SK-N-SH (cell line): ENCODE data around the gene SEPTIN12. TPM values are rescaled to one million over a fixed set of nuclear protein-coding genes. Genes with fewer than 3 reads are reported as not detected.

Experiments
- CTCF ChIA-PET: fragments of 300-600, 350-600 bp; formaldehyde crosslinking; extraction: SDS; loops from one replicate; lab custom pipeline; 2021; lab: Yijun Ruan, JAX
- POLR2A ChIA-PET: fragments of 350-600 bp; sonication (Branson Sonifier 250); formaldehyde crosslinking; extraction: SDS; loops from one replicate; lab custom pipeline; 2020; ENCODE audit warnings: antibody characterized with exemption, inconsistent platforms; lab: Yijun Ruan, JAX
- DNase-seq: peaks from one replicate; pipeline ENCODE4 v3.0.0; 2012
- H2AFZ ChIP-seq: fragments of 200-600 bp; sonication (generic); 2 replicates; pipeline ENCODE4 v1.8.1; 2016; ENCODE audit warnings: antibody characterized with exemption, mild to moderate bottlenecking, low read depth
- H3F3A ChIP-seq: fragments of 200-600 bp; sonication (generic); replicated peaks from 2 replicates; pipeline ENCODE3; 2016; ENCODE audit warnings: antibody characterized with exemption, mild to moderate bottlenecking; ENCODE audit not compliant: insufficient read depth
- H3K27ac ChIP-seq, 2 experiments: fragments of 200-500 bp in 1 of 2; fragments of 200-600 bp in 1 of 2; sonication (Bioruptor generic) in 1 of 2; sonication (generic), shearing (Covaris generic) in 1 of 2; 2 replicates each; pipeline versions ENCODE4 v1.5.1 to v1.6.1; 2014 to 2016; ENCODE audit warnings: low read depth in 2 of 2, inconsistent platforms in 1 of 2, low read length in 1 of 2, mild to moderate bottlenecking in 1 of 2, mixed read lengths in 1 of 2
- H3K27me3 ChIP-seq: fragments of 200-600 bp; sonication (generic), shearing (Covaris generic); 2 replicates; pipeline ENCODE4 v1.6.1; 2016; ENCODE audit warnings: mixed run types; ENCODE audit not compliant: insufficient read depth
- H3K36me3 ChIP-seq, 2 experiments: fragments of 200-500 bp in 1 of 2; fragments of 200-600 bp in 1 of 2; sonication (Bioruptor generic) in 1 of 2; sonication (generic) in 1 of 2; replicated peaks in 1 of 2; 2 replicates each; pipeline versions ENCODE3 to v1.5.1; 2014 to 2016; ENCODE audit warnings: low read length in 1 of 2, mild to moderate bottlenecking in 1 of 2; ENCODE audit not compliant: insufficient read depth in 2 of 2, control insufficient read depth in 1 of 2
- H3K4me1 ChIP-seq, 2 experiments: fragments of 200-500 bp in 1 of 2; fragments of 200-600 bp in 1 of 2; sonication (Bioruptor generic) in 1 of 2; sonication (generic), shearing (Covaris generic) in 1 of 2; 2 replicates each; pipeline versions ENCODE4 v1.5.1 to v1.6.1; 2014 to 2016; ENCODE audit warnings: low read depth in 1 of 2, low read length in 1 of 2, mixed run types in 1 of 2; ENCODE audit not compliant: insufficient read depth in 2 of 2, control insufficient read depth in 1 of 2
- H3K4me2 ChIP-seq: fragments of 200-600 bp; sonication (generic), shearing (Covaris generic); 2 replicates; pipeline ENCODE4 v1.6.1; 2017; ENCODE audit warnings: mixed run types
- H3K4me3 ChIP-seq, 2 experiments: fragments of 200-500 bp in 1 of 2; fragments of 200-600 bp in 1 of 2; sonication (Bioruptor generic) in 1 of 2; sonication (generic), shearing (Covaris generic) in 1 of 2; 2 replicates each; pipeline versions ENCODE4 v1.5.1 to v1.8.1; 2014 to 2016; ENCODE audit warnings: low read depth in 2 of 2, inconsistent platforms in 1 of 2, low read length in 1 of 2, mild to moderate bottlenecking in 1 of 2, mixed read lengths in 1 of 2, moderate library complexity in 1 of 2
- H3K79me2 ChIP-seq: fragments of 200-600 bp; sonication (generic); 2 replicates; pipeline ENCODE4 v1.8.1; 2017; ENCODE audit warnings: mild to moderate bottlenecking; ENCODE audit not compliant: insufficient read depth
- H3K9ac ChIP-seq: fragments of 200-600 bp; sonication (generic); 2 replicates; pipeline ENCODE4 v1.6.1; 2017; ENCODE audit warnings: mixed run types
- H3K9me2 ChIP-seq: fragments of 200-600 bp; sonication (generic); 2 replicates; pipeline ENCODE4 v1.6.1; 2017; ENCODE audit warnings: mixed run types
- H3K9me3 ChIP-seq: fragments of 200-600 bp; sonication (generic); 2 replicates; pipeline ENCODE4 v1.6.1; 2017; ENCODE audit warnings: mixed run types, mild to moderate bottlenecking, moderate library complexity
- H4K20me1 ChIP-seq: fragments of 200-600 bp; sonication (generic); 2 replicates; pipeline ENCODE4 v1.6.1; 2017; ENCODE audit warnings: mild to moderate bottlenecking, mixed run types; ENCODE audit not compliant: insufficient read depth
- ELF1 ChIP-seq: IDR thresholded peaks from 2 replicates; pipeline ENCODE4 v1.4.0; 2012
- EP300 ChIP-seq, 2 experiments: IDR thresholded peaks; 2 replicates each; pipeline versions ENCODE4 v1.4.0 to v1.6.1; 2012; ENCODE audit warnings: borderline replicate concordance in 1 of 2, low read depth in 1 of 2, low read length in 1 of 2
- FOXJ3 ChIP-seq: sonication (generic); formaldehyde crosslinking; IDR thresholded peaks from 2 replicates; pipeline ENCODE4 v1.5.1; 2020; ENCODE audit warnings: mild to moderate bottlenecking, missing genetic modification reagents
- FOXM1 ChIP-seq: IDR thresholded peaks from 2 replicates; pipeline ENCODE4 v1.4.0; 2012; ENCODE audit warnings: low read depth, mild to moderate bottlenecking
- MEF2A ChIP-seq: IDR thresholded peaks from 2 replicates; pipeline ENCODE4 v1.4.0; 2012; ENCODE audit warnings: low read depth, borderline replicate concordance
- NFIC ChIP-seq: IDR thresholded peaks from 2 replicates; pipeline ENCODE4 v1.4.0; 2012; ENCODE audit warnings: borderline replicate concordance
- NRF1 ChIP-seq: IDR thresholded peaks from 2 replicates; pipeline ENCODE4 v1.6.1; 2012; ENCODE audit warnings: low read depth, mild to moderate bottlenecking, low read length
- POLR2AphosphoS5 ChIP-seq: IDR thresholded peaks from 2 replicates; pipeline ENCODE4 v1.6.1; 2012; ENCODE audit warnings: low read depth, low read length
- RFX5 ChIP-seq: IDR thresholded peaks from 2 replicates; pipeline ENCODE4 v1.6.1; 2012; ENCODE audit warnings: mild to moderate bottlenecking, improper control_type of control experiment, low read length
- SIN3A ChIP-seq: IDR thresholded peaks from 2 replicates; pipeline ENCODE4 v1.6.1; 2012; ENCODE audit warnings: low read depth, mild to moderate bottlenecking, low read length, moderate library complexity, borderline replicate concordance
- TAF1 ChIP-seq: IDR thresholded peaks from 2 replicates; pipeline ENCODE4 v1.6.1; 2012; ENCODE audit warnings: low read depth, mild to moderate bottlenecking, low read length, moderate library complexity, borderline replicate concordance
- TCF12 ChIP-seq: IDR thresholded peaks from 2 replicates; pipeline ENCODE4 v1.4.0; 2012
- TEAD4 ChIP-seq: IDR thresholded peaks from 2 replicates; pipeline ENCODE4 v1.4.0; 2012; ENCODE audit warnings: mild to moderate bottlenecking, borderline replicate concordance; ENCODE audit not compliant: insufficient read depth
- YY1 ChIP-seq: IDR thresholded peaks from 2 replicates; pipeline ENCODE4 v1.4.0; 2012; ENCODE audit warnings: low read depth, mild to moderate bottlenecking
- WGBS: methylation state at CpG from one replicate; pipeline ENCODE4 v1.1.6; 2017; ENCODE audit warnings: low lambda C conversion rate; 5-methylcytosine and 5-hydroxymethylcytosine counted together
- polyA plus RNA-seq, 3 experiments: library from polyadenylated mRNA; depleted of rRNA; stranded (reverse); fragments of >200 nt; gene quantifications; 2 replicates each; pipeline ENCODE4 v1.2.3, GENCODE V29; 2012
- TF ChIP-seq, protein P1 (sequence below): fragments of 150-350 bp; IDR thresholded peaks from 2 replicates; pipeline ENCODE4 v1.6.1; 2016; ENCODE audit warnings: mild to moderate bottlenecking, low read depth, low read length
- TF ChIP-seq, protein P2 (sequence below): fragments of 150-350 bp; IDR thresholded peaks from 2 replicates; pipeline ENCODE4 v1.6.1; 2017; ENCODE audit warnings: antibody characterized with exemption, low read length, low read depth, borderline replicate concordance
- TF ChIP-seq, protein P3 (sequence below): IDR thresholded peaks from 2 replicates; pipeline ENCODE4 v1.4.0; 2012; ENCODE audit warnings: low read depth, borderline replicate concordance

The SEPTIN12 gene
- polyA plus RNA-seq, 1 of the 3 experiments (the other 2 are of a cell fraction): 0.07 TPM

DNA sequence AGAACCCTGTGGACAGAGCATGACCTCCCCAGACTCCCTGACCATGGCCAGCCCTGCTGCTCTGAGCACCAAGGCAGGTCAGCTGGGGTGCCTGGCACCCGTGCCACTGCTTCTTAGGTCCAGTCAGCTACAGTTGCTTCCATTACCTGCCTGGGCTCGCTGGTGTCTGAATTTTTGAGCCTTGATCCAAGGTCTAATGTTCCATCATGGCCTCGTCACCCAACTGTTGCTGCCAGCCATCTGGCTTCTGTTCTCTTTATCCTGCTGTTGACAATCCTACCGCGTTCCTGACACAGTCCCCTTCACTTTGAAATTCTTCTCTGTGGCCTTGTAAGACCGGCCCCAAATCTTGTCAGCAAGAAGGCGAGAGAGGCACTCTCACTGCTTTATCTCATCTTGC is 42.3 kb upstream of the SEPTIN12 start:
- H3K27ac ChIP-seq: no peak overlapping the region
- H4K20me1 ChIP-seq: 0 out of 2 replicates have a peak, but pooled peaks cover 7% of the 10 kb centered on the region
- H3K36me3 ChIP-seq: peaks cover 45 to 68% of the 10 kb centered on the region in 2 experiments
- H3K9ac ChIP-seq: no peak overlapping the region
- H3K27me3 ChIP-seq: no peaks in the 10 kb centered on the region
- peaks cover 4% of the 10 kb centered on the region for H3F3A ChIP-seq
- H3K4me3 ChIP-seq: no peak overlapping the region
- no peak overlapping the region for H3K4me2 ChIP-seq
- no peaks in the 10 kb centered on the region for H3K9me3 ChIP-seq
- peaks cover 16% of the 10 kb centered on the region for H3K79me2 ChIP-seq
- CTCF ChIA-PET: no interaction called here
- no peak for TF ChIP-seq RFX5
- TF ChIP-seq ELF1: no peak
- TF ChIP-seq POLR2AphosphoS5: no peak
- TF ChIP-seq, protein P1, sequence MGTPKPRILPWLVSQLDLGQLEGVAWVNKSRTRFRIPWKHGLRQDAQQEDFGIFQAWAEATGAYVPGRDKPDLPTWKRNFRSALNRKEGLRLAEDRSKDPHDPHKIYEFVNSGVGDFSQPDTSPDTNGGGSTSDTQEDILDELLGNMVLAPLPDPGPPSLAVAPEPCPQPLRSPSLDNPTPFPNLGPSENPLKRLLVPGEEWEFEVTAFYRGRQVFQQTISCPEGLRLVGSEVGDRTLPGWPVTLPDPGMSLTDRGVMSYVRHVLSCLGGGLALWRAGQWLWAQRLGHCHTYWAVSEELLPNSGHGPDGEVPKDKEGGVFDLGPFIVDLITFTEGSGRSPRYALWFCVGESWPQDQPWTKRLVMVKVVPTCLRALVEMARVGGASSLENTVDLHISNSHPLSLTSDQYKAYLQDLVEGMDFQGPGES: no peak
- no peak for TF ChIP-seq TCF12
- TF ChIP-seq FOXM1: no peak
- no peak for TF ChIP-seq MEF2A
- no peak for TF ChIP-seq SIN3A
- TF ChIP-seq, protein P2, sequence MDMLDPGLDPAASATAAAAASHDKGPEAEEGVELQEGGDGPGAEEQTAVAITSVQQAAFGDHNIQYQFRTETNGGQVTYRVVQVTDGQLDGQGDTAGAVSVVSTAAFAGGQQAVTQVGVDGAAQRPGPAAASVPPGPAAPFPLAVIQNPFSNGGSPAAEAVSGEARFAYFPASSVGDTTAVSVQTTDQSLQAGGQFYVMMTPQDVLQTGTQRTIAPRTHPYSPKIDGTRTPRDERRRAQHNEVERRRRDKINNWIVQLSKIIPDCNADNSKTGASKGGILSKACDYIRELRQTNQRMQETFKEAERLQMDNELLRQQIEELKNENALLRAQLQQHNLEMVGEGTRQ: no peak
- TF ChIP-seq NFIC: no peak
- TF ChIP-seq NRF1: no peak
- TF ChIP-seq, protein P3, sequence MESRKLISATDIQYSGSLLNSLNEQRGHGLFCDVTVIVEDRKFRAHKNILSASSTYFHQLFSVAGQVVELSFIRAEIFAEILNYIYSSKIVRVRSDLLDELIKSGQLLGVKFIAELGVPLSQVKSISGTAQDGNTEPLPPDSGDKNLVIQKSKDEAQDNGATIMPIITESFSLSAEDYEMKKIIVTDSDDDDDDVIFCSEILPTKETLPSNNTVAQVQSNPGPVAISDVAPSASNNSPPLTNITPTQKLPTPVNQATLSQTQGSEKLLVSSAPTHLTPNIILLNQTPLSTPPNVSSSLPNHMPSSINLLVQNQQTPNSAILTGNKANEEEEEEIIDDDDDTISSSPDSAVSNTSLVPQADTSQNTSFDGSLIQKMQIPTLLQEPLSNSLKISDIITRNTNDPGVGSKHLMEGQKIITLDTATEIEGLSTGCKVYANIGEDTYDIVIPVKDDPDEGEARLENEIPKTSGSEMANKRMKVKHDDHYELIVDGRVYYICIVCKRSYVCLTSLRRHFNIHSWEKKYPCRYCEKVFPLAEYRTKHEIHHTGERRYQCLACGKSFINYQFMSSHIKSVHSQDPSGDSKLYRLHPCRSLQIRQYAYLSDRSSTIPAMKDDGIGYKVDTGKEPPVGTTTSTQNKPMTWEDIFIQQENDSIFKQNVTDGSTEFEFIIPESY: no peak
- H2AFZ ChIP-seq: no peak overlapping the region
- POLR2A ChIA-PET: interaction anchor here (0.7 kb wide), 1 partner anchor 151 kb away, joined by 3 read pairs; no protein-coding TSS in a partner anchor
- no peaks in the 10 kb centered on the region for H3K9me2 ChIP-seq
- DNase-seq: no peak
- H3K4me1 ChIP-seq: peaks cover 0 to 2% of the 10 kb centered on the region in 2 experiments; a peak in 1 of 4 replicates
- 92% methylated on average over 6 of the region's 7 CpGs for WGBS

GRCh38 chr16:4828567-4829321 is 40.6 kb upstream of the SEPTIN12 start:
- H3K36me3 ChIP-seq: peaks cover 51 to 77% of the 10 kb centered on the region in 2 experiments
- H3K4me2 ChIP-seq: no peak overlapping the region
- H3F3A ChIP-seq: peaks cover 4% of the 10 kb centered on the region
- 90% methylated on average over 11 of the region's 11 CpGs for WGBS
- no peaks in the 10 kb centered on the region for H4K20me1 ChIP-seq
- H3K9me2 ChIP-seq: no peaks in the 10 kb centered on the region
- no peak overlapping the region for H3K4me3 ChIP-seq
- CTCF ChIA-PET: no interaction called here
- H2AFZ ChIP-seq: no peak overlapping the region
- H3K4me1 ChIP-seq: no peaks in the 10 kb centered on the region
- H3K27me3 ChIP-seq: no peaks in the 10 kb centered on the region
- no peaks in the 10 kb centered on the region for H3K9me3 ChIP-seq
- H3K27ac ChIP-seq: no peak overlapping the region
- POLR2A ChIA-PET: no interaction called here
- no peak overlapping the region for H3K9ac ChIP-seq
- DNase-seq: no peak
- H3K79me2 ChIP-seq: peaks cover 2% of the 10 kb centered on the region; the same call in 1 of the 2 replicates
- TF ChIP-seq TEAD4 (no peak), TAF1 (no peak), FOXJ3 (CRISPR knock-in tag) (no peak), YY1 (no peak), EP300 (IDR thresholded peaks at IDR 0.05; ENCODE audit: borderline replicate concordance in 1 of 2, low read depth in 1 of 2, low read length in 1 of 2) (no peak)
- TF ChIP-seq, protein P1: no peak
- TF ChIP-seq, protein P3: no peak
